GM18511 (cell line): ENCODE data around the gene MCL1.

Source experiments
- ATAC-seq: cut with Tn5 transposase; IDR thresholded peaks from one replicate; pipeline ENCODE4 v1.9.1; 2021; ENCODE audit warnings: mild to moderate bottlenecking, moderate library complexity; ENCODE audit not compliant: unreplicated experiment

The MCL1 gene

GRCh38 chr1:150558303-150558704 lies 21.1 kb downstream of the MCL1 start:
- no peak for ATAC-seq

GRCh38 chr1:150557813-150558212 lies 21.6 kb downstream of the MCL1 start:
- no peak for ATAC-seq

DNA sequence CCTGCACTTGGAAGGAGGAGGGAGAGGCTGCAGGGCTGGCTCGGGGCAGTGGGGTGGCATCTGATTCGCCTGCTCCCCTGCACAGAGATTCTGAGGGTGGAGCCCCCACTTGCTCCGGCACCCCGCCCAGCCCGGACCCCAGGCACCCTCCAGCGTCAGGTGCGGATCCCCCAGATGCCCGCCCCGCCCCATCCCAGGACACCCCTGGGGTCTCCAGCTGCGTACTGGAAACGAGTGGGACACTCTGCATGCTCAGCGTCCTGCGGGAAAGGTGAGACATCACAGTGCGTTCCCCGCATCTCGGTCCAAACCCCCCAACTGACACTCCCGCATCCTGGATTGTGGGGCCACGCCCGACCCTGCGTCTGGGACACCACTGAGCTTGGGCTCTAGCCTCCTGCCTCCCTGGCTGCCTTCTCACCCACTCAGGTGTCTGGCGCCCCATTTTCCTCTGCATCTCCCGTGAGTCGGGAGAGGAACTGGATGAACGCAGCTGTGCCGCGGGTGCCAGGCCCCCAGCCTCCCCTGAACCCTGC lies 22.3 kb downstream of the MCL1 start:
- no peak for ATAC-seq

DNA sequence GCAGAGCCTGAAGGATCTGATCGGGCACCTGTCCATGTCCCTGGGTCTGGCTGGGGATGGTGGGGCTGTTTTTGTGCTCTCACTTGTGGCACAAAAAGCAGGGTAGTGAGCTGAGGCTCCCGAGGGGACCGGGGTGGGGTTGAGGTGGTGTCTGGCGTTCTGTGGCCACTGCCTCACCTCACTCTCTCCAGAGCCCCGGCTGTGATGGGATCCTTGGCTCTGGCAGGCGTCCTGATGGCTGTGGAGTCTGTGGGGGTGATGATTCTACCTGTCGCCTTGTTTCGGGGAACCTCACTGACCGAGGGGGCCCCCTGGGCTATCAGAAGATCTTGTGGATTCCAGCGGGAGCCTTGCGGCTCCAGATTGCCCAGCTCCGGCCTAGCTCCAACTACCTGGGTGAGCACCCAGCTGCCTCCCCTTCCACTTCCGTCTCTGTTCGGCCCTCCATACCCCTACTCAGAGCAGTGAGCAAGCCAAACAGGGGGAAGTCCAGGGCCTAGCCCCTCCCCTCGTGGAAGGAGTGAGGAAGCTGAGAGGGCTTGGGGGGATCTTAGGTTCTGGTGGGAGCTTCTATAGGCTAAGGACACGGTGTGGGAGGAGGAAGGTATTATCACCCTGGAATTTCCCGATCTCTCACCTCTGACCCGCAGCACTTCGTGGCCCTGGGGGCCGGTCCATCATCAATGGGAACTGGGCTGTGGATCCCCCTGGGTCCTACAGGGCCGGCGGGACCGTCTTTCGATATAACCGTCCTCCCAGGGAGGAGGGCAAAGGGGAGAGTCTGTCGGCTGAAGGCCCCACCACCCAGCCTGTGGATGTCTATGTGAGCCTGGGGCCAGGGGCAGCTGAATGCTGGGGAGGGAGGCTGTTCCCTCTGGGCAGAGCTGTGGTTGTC lies 23.2 kb downstream of the MCL1 start:
- no peak for ATAC-seq

DNA sequence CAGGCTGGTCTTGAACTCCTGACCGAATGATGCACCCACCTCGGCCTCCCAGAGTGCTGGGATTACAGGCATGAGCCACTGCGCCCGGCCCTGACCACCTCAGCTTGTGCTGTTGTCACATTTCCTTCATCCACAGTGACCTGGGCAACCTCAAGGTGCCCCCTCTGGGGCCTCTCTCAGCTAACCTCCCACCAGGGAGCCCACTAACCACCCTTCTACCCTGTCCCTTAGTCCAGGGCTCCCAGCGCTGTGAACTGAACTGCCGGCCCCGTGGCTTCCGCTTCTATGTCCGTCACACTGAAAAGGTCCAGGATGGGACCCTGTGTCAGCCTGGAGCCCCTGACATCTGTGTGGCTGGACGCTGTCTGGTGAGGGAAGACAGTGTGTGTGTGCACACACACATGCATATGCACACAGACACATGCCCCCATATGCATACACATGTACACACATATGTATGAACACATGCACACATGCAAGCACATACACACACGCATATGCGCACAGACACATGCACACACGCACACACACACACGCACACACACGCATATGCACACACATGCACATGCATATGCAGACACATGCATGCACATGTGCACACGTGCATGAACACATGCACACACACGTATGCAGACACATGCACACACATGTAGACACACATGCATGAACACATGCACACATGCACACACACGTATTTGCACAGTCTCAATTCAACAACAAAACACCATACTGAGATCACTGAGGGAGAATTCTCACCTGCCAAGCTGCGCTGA lies 24.0 kb downstream of the MCL1 start:
- ATAC-seq: no peak

GRCh38 chr1:150554086-150554452 lies 25.3 kb downstream of the MCL1 start:
- no peak for ATAC-seq

DNA sequence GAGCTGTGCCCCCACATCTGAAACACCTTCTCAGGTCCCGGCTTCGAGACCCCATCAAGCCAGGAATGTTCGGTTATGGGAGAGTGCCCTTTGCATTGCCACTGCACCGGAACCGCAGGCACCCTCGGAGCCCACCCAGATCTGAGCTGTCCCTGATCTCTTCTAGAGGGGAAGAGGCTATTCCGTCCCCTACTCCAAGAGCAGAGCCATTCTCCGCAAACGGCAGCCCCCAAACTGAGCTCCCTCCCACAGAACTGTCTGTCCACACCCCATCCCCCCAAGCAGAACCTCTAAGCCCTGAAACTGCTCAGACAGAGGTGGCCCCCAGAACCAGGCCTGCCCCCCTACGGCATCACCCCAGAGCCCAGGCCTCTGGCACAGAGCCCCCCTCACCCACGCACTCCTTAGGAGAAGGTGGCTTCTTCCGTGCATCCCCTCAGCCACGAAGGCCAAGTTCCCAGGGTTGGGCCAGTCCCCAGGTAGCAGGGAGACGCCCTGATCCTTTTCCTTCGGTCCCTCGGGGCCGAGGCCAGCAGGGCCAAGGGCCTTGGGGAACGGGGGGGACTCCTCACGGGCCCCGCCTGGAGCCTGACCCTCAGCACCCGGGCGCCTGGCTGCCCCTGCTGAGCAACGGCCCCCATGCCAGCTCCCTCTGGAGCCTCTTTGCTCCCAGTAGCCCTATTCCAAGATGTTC lies 25.9 kb downstream of the MCL1 start:
- no peak for ATAC-seq

DNA sequence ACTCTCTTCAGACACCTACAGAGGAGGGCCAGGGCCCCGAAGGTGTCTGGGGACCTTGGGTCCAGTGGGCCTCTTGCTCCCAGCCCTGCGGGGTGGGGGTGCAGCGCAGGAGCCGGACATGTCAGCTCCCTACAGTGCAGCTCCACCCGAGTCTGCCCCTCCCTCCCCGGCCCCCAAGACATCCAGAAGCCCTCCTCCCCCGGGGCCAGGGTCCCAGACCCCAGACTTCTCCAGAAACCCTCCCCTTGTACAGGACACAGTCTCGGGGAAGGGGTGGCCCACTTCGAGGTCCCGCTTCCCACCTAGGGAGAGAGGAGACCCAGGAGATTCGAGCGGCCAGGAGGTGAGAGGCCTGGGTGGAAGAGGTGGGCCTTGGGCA lies 26.5 kb downstream of the MCL1 start:
- no peak for ATAC-seq

- ATAC-seq: no peak
Measured at GRCh38 chr1:150552128-150552910, 27.1 kb downstream of the MCL1 start.

DNA sequence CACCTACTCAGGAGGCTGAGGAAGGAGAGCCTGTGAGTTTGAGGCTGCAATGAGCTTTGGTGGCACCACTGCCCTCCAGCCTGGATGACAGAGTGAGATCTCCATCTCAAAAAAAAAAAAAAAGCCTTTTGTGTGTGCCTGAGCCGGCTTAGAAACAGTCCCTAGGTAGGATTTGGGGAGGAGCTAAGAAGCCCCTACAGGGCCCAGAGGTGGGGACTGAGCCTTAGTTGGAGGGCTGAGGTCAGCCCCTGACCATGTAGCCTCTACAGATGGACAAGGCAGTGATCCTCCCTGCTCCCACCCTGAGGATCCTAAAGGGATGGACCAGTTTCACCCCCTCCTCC lies 27.7 kb downstream of the MCL1 start:
- ATAC-seq: no peak

GRCh38 chr1:150551051-150551783 lies 28.2 kb downstream of the MCL1 start:
- ATAC-seq: no peak

DNA sequence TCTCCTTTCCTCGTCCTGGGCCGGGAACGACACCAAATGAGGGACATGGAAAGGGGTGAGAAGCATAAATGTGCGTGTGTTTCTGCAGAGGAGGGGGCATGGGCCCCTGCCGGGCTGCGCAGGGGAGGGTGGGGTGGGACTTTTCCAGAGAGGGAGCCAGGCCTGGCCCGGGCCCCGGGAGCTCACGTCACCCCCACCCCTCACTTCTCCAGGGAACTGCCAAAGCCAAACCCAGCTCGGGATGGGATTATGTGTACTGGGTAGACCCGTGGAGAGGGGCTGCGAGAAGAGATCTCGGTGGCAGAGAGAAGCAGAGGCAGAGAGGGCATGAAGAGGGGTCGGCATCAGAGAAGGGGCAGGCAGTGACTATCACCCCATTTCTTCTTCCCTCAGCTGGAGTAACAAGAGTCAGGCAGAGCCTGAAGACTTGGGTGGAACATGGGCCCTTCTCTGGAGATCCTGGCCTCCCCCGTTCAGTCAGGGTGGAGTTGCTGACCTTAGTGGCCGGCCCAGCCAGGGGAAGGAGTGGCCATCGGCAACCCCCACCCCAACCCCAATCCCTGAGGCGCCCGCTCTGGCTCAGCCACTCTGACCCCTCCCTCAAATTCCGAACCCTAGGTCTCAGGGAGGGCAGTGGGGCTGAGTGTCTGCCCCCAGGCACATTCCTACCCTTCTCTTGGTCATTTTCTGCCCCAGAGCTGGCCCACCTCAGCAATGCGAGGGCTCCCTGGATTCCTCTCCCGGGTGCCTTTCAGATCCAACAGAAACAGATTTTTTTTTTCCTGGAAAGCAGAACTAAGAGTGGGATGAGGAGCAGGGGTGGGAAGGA lies 29.0 kb downstream of the MCL1 start:
- ATAC-seq: no peak

GRCh38 chr1:150549496-150550221 lies 29.8 kb downstream of the MCL1 start:
- ATAC-seq: no peak

DNA sequence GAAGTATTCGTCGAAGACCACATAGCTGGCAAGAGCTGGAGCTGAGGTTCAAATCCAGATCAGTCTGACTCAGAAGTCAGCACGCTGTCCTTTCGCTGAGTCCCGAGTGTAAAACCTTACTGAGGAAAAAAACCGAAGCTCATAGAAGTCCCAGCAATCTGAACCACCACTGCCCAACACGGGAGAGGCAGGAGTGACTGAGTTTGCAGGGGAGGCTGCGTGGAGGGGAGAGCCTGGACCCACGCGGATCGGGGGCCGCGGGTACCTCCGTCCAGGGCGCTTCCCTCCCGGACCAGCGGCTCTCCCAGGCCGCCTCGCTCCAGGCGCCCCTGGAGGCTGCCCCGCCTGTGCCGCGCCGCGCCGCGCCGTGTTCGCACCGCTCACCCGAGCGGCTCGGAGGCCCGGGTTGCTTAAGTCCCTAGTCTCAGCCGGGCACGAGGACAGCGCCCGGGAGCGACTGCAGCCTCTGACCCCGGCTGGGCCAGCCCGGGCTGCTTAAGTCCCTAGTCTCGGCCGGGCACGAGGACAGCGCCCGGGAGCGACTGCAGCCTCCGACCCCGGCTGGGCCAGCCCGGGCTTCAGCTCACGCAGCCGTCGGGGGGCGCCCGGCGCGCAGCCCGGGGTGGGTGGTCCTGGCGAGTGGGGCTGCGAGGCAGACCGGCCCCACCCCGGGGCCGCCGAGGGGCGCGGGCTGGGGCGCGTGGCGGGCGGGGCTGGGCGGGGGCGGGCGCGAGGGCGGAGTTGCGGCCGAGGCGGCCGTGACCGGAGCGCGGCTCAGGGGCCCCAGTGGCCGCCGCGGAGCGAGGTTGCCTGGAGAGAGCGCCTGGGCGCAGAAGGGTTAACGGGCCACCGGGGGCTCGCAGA lies 30.5 kb downstream of the MCL1 start, which contains the start of gene ADAMTSL4:
Gene ADAMTSL4, plus strand, starts transcription at position 777 of the 864 bp plus-strand sequence. CDS start 2,881 bp downstream, outside the sequence.
- ATAC-seq: peak; percentile 52

GRCh38 chr1:150548324-150548631 lies 31.1 kb downstream of the MCL1 start:
- no peak for ATAC-seq

GRCh38 chr1:150546294-150546937 lies 33.0 kb downstream of the MCL1 start:
- ATAC-seq: no peak

- no peak for ATAC-seq
Measured at GRCh38 chr1:150545486-150546032, 33.9 kb downstream of the MCL1 start.
